ENCODE results near the gene LRRC32. TPM values are rescaled to one million over a fixed set of nuclear protein-coding genes. Genes with fewer than 3 reads are reported as not detected.

The LRRC32 gene
- total RNA-seq, 2 experiments from 2014 or later, result 1.8 to 2.4 TPM

DNA sequence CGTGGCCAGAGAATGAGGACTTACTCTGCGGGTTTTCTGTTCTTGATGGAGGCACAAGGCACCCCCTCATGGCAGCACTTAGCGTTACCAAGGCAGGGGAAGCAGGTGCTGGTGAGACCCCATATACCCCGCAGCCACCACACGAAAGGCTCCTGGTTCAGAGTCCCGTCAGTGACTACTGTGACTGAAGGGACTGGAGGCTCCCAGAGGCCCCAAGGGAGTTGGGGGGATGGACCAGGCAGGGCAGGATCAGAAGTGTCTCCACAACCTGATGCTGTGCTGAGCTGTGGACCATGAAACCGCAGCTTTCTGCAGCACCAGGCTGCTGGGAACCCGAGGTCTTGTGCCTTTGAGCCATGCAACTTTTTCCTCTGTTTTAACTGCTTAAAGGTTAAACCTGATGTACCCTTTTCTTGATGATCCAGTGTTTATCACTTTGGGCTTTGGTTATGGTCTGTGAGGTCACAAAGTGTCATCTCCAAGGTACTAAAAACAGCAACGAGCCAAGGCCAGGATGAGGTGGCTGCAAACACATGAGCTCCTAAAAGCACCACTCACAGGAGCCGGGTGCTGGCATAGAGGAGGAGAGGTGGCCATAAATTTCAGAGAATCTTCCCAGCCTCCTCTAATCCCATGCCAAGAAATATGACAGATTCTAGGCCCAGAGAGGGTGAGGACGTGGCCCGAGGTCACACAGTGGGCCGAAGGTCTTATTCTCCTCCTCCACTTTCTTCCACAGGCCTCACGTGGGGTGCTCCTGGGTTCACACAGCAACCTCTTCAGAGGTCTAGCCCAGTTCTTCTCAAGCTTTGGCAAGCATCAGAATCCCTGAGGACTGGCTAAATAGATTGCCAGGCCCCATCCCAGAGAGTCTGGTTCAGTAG lies 4.2 kb upstream of the LRRC32 start:
- no peak overlapping the region for H3K4me3 ChIP-seq (ENCODE audit: low read length)
- peaks cover 7 to 12% of the 10 kb centered on the region in 2 experiments for H3K27me3 ChIP-seq (ENCODE audit: control insufficient read depth in 1 of 2, insufficient read depth in 2 of 2, low read length in 2 of 2)
- H3K27ac Mint-ChIP-seq, result no peak overlapping the region
- ATAC-seq (ENCODE audit: poor library complexity) (no peak), DNase-seq (no peak)
- POLR2A ChIA-PET, result no interaction called here
- H3K9me3 Mint-ChIP-seq, result no peaks in the 10 kb centered on the region
- CTCF ChIA-PET, result no interaction called here
- H3K36me3 Mint-ChIP-seq (ENCODE audit: low read depth), result no peaks in the 10 kb centered on the region
- no peak overlapping the region for H3K27ac ChIP-seq (ENCODE audit: low read depth in 1 of 2, low read length in 2 of 2)
- H3K9me3 ChIP-seq (ENCODE audit: control insufficient read depth in 1 of 2, insufficient read depth in 1 of 2, low read length in 2 of 2), result peaks cover 0 to 5% of the 10 kb centered on the region in 2 experiments
- H3K27me3 Mint-ChIP-seq, result peaks cover 20% of the 10 kb centered on the region
- TF ChIP-seq, protein P1, sequence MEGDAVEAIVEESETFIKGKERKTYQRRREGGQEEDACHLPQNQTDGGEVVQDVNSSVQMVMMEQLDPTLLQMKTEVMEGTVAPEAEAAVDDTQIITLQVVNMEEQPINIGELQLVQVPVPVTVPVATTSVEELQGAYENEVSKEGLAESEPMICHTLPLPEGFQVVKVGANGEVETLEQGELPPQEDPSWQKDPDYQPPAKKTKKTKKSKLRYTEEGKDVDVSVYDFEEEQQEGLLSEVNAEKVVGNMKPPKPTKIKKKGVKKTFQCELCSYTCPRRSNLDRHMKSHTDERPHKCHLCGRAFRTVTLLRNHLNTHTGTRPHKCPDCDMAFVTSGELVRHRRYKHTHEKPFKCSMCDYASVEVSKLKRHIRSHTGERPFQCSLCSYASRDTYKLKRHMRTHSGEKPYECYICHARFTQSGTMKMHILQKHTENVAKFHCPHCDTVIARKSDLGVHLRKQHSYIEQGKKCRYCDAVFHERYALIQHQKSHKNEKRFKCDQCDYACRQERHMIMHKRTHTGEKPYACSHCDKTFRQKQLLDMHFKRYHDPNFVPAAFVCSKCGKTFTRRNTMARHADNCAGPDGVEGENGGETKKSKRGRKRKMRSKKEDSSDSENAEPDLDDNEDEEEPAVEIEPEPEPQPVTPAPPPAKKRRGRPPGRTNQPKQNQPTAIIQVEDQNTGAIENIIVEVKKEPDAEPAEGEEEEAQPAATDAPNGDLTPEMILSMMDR (IDR thresholded peaks at IDR 0.05), result no peak
- no peaks in the 10 kb centered on the region for H3K36me3 ChIP-seq (ENCODE audit: insufficient read depth, low read length)
- peaks cover 35% of the 10 kb centered on the region for H3K4me1 ChIP-seq (ENCODE audit: insufficient read depth, low read length)
- H3K4me1 Mint-ChIP-seq (ENCODE audit: low read depth), result peaks cover 22% of the 10 kb centered on the region
- H3K4me3 Mint-ChIP-seq, result no peak overlapping the region
- intact Hi-C loops (cut with DNase I, micrococcal nuclease), result no loop called here

DNA sequence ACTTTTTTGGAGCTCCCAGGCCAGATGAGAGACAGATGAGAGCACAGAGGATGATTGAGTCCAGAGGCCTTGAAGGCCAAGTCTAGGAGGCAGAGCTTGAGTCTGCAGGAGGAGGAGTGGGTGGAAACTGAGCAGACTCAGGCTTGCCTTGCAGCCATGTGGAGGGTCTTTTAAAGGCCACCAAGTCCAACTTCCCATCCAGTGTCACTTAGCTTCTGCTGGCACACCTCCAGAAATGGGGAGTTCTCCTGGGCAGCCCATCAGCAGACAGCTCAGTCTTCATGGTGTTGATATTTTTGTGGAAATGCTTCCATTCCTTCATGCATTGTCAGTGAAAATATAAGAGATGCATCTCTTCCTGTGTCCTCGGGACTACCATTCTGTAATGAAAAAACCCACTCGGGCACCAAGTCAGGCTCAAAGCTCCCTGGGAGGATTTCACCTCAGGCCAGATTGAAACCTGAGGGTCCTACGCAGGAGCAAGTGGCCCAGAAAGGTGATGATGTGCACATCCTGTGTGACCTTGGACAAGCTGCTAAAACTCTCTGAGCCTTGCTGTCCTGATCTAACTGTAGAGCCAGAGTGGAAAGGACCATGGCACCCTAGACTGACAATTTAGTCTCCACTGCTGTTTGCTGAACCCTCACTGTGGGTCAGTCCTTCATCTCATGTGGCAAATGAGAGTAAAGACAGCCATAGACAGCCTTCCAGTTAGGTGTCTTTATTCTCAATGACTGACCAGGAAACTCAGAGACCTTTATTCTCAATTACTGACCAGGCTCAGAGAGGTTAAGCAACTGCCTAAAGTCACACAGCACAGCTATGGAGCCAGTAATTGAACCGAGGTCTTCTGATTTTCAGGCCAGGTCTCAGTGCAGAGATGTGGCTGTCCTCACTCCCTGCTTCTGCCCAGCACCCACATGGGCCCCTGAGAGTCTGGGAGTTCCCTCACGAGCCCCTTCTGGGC lies 2.9 kb upstream of the LRRC32 start:
- no peak for ATAC-seq (ENCODE audit: poor library complexity)
- Histone ChIP-seq H3K4me1 (ENCODE audit: insufficient read depth, low read length) (peaks cover 35% of the 10 kb centered on the region), H3K4me3 (ENCODE audit: low read length) (no peak overlapping the region), H3K27ac (ENCODE audit: low read depth in 1 of 2, low read length in 2 of 2) (no peak overlapping the region), H3K27me3 (ENCODE audit: control insufficient read depth in 1 of 2, insufficient read depth in 2 of 2, low read length in 2 of 2) (peaks cover 12 to 16% of the 10 kb centered on the region in 2 experiments), H3K36me3 (ENCODE audit: insufficient read depth, low read length) (no peaks in the 10 kb centered on the region), H3K9me3 (ENCODE audit: control insufficient read depth in 1 of 2, insufficient read depth in 1 of 2, low read length in 2 of 2) (peaks cover 0 to 5% of the 10 kb centered on the region in 2 experiments)
- ChIA-PET CTCF (interaction anchor here (1.1 kb wide), 1 partner anchor 48 kb away, joined by 3 read pairs; no protein-coding TSS in a partner anchor), POLR2A (interaction anchor here (0.7 kb wide), 1 partner anchor 83 kb away, joined by 3 read pairs; no protein-coding TSS in a partner anchor)
- Mint-ChIP-seq H3K9me3 (no peaks in the 10 kb centered on the region), H3K27ac (no peak overlapping the region), H3K36me3 (ENCODE audit: low read depth) (no peaks in the 10 kb centered on the region), H3K27me3 (peaks cover 33% of the 10 kb centered on the region), H3K4me1 (ENCODE audit: low read depth) (peaks cover 27% of the 10 kb centered on the region), H3K4me3 (peak overlapping the region; percentile 36)
- TF ChIP-seq, protein P1 (IDR thresholded peaks at IDR 0.05), result no peak
- intact Hi-C loops (cut with DNase I, micrococcal nuclease), result no loop called here
- DNase-seq, result no peak
